ENCODE data around the gene RADIL. TPM values are rescaled to one million over a fixed set of nuclear protein-coding genes. Genes with fewer than 3 reads are reported as not detected.
A peak's percentile ranks its signal among the peaks of the same experiment; 100 is the strongest.

The RADIL gene
- total RNA-seq, 1 donor from 2014 or later: 4.0 TPM

DNA sequence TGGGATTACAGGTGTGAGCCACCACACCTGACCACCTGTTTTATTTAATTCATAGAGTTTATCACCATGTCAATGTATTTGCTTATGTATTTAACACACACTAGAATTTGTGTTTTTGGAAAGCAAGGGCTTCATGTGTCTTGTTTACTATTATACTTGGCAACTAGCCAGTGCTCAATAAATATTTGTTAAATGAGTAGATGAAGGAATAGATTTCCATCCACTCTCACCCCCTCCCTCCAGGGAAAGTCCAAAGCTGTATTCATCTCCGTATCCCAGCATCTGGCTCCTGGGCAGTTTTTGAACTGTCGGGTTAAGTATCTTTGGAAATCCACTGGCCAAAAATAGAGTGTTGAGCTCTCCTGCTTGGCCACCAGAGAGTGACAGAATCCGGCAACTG lies 4.6 kb upstream of the RADIL start:
- Mint-ChIP-seq H3K9me3 (no peaks in the 10 kb centered on the region), H3K4me1 (no peaks in the 10 kb centered on the region), H3K36me3 (no peaks in the 10 kb centered on the region), H3K4me3 (no peak overlapping the region), H3K27ac (no peak overlapping the region), H3K27me3 (ENCODE audit: low read depth) (peaks cover 13% of the 10 kb centered on the region)
- DNase-seq (ENCODE audit: low spot score in 2 of 2, unreplicated experiment in 2 of 2): no peak
- TF ChIP-seq, protein P1, sequence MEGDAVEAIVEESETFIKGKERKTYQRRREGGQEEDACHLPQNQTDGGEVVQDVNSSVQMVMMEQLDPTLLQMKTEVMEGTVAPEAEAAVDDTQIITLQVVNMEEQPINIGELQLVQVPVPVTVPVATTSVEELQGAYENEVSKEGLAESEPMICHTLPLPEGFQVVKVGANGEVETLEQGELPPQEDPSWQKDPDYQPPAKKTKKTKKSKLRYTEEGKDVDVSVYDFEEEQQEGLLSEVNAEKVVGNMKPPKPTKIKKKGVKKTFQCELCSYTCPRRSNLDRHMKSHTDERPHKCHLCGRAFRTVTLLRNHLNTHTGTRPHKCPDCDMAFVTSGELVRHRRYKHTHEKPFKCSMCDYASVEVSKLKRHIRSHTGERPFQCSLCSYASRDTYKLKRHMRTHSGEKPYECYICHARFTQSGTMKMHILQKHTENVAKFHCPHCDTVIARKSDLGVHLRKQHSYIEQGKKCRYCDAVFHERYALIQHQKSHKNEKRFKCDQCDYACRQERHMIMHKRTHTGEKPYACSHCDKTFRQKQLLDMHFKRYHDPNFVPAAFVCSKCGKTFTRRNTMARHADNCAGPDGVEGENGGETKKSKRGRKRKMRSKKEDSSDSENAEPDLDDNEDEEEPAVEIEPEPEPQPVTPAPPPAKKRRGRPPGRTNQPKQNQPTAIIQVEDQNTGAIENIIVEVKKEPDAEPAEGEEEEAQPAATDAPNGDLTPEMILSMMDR (IDR thresholded peaks at IDR 0.05; ENCODE audit: unreplicated experiment): no peak

DNA sequence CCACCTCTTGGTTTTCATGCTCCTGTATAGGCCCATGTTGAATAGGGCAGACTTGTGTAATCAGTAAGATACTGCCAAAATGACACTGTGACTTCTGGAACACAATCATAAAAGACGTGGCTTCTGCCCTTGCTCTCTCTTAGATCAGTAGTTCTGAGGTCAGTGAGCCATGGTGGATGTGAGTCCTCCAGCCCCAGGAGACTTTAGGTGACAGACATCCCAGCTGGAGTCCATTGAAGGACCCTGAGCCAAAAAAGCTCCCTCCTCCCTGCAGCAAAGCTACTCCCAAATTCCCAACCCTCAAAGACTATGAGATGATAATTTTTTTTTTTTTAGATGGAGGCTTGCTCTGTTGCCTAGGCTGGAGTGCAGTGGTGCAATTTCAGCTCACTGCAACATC lies 3.2 kb upstream of the RADIL start:
- no peak for DNase-seq (ENCODE audit: low spot score in 2 of 2, unreplicated experiment in 2 of 2)
- H3K4me1 Mint-ChIP-seq: peaks cover 12% of the 10 kb centered on the region
- H3K27ac Mint-ChIP-seq: no peak overlapping the region
- no peaks in the 10 kb centered on the region for H3K9me3 Mint-ChIP-seq
- TF ChIP-seq, protein P1 (IDR thresholded peaks at IDR 0.05; ENCODE audit: unreplicated experiment): no peak
- H3K27me3 Mint-ChIP-seq (ENCODE audit: low read depth): peaks cover 26% of the 10 kb centered on the region
- no peak overlapping the region for H3K4me3 Mint-ChIP-seq
- H3K36me3 Mint-ChIP-seq: no peaks in the 10 kb centered on the region

DNA sequence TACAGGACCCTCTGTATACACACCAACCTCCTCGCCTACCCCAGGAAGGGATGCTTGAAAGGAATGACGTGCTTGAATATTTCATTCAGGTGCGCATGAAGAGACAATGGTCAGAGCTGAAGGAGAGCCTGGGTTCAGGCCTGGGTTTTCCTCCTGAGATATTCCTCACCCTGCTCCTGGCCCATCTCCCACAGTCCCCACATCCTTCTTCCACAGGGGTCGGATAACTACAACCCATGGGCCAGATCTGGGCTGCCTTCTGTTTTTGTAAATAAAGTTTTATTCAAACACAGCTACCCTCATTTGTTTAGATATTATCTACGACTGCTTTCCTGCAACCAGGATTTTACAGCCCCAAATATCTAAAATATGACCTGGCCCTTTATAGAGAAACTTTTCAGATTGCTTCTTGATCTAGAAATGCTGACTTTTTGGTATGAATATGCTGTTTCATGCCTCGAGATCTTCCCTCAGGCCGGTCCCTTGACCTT lies 1.8 kb upstream of the RADIL start:
- Mint-ChIP-seq H3K36me3 (no peaks in the 10 kb centered on the region), H3K4me1 (peaks cover 12% of the 10 kb centered on the region), H3K27me3 (ENCODE audit: low read depth) (peaks cover 27% of the 10 kb centered on the region), H3K9me3 (no peaks in the 10 kb centered on the region), H3K27ac (no peak overlapping the region), H3K4me3 (no peak overlapping the region)
- DNase-seq (ENCODE audit: low spot score in 2 of 2, unreplicated experiment in 2 of 2): no peak
- TF ChIP-seq, protein P1 (IDR thresholded peaks at IDR 0.05; ENCODE audit: unreplicated experiment): no peak

DNA sequence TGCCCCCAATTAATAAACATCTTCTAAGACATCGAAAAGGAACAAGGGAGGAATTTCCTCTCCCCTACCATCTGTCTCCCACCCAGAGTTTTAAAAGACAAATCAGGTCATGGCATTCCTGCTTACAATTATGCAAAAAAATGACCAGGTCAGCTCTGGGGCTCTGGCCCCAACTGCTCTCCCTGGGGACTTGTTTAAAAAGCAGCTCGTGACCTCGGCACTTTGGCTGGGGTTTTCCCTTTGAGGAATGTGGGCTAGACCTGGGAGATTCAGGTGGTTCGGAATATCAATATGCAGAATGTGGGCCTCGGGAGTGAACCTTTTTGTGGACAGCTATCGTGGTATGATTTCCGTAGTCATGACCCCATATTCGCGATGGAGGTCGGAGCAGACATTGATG lies 648 bp upstream of the RADIL start:
- Mint-ChIP-seq H3K36me3 (no peaks in the 10 kb centered on the region), H3K9me3 (no peaks in the 10 kb centered on the region), H3K4me1 (peaks cover 12% of the 10 kb centered on the region), H3K4me3 (peak overlapping the region; percentile 40), H3K27ac (no peak overlapping the region), H3K27me3 (ENCODE audit: low read depth) (peaks cover 22% of the 10 kb centered on the region)
- TF ChIP-seq, protein P1 (IDR thresholded peaks at IDR 0.05; ENCODE audit: unreplicated experiment): no peak
- DNase-seq (ENCODE audit: low spot score in 2 of 2, unreplicated experiment in 2 of 2): no peak

DNA sequence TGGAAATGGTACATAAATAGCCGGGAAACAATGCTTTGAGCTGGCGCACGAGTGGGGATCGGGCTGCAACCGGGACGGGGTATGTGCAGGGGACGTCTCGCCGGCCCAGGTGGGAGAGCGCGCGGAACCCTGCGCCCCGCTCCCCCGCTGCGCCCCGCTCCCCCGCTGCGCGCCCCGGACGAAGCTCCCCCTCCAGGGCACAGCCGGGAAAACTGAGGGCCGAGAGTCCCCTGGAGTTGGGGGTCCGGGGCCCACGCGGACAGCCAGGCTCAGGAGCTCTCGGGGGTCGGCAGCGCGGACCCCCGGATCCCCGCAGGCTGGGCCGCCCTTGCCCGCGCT lies 514 bp downstream of the RADIL start:
- Mint-ChIP-seq H3K36me3 (no peaks in the 10 kb centered on the region), H3K9me3 (no peaks in the 10 kb centered on the region), H3K4me3 (peak overlapping the region; percentile 72), H3K27ac (peak overlapping the region; percentile 77), H3K4me1 (peaks cover 12% of the 10 kb centered on the region), H3K27me3 (ENCODE audit: low read depth) (peaks cover 18% of the 10 kb centered on the region)
- TF ChIP-seq, protein P1 (IDR thresholded peaks at IDR 0.05; ENCODE audit: unreplicated experiment): no peak
- DNase-seq (ENCODE audit: low spot score in 2 of 2, unreplicated experiment in 2 of 2): no peak
